ENCODE data around the gene UBR1.
"Not testable (repeated sequence)": the region's sequence is repeated elsewhere in the genome, so short reads cannot be mapped to it uniquely, and the experiment has no call there.

The UBR1 gene

GRCh38 chr15:43071451-43071850 lies 34.4 kb downstream of the UBR1 start:
- no peak for DNase-seq
- in situ Hi-C loops (cut with MboI; ENCODE audit: low pct_unique_long_range_greater_than_20kb, low sequenced_read_pairs): no loop called here

DNA sequence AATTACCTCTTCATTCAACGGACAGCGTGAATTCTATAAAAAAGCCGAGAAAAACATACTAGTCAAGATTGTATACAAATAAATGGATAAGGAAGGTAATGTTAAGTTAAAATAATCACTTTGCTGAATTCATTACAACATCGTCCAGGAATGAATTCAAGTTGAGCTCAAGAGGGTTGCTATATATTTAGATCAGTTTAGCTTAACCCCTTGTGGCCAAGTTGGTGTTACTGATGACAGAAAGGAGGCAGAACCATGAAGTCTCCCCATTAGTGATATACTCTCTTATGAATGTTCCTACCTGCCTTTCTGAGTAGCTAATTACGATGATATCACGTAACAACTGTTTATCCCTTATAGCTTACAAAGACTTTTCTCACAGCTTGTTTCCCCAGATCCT lies 34.9 kb downstream of the UBR1 start:
- in situ Hi-C loops (cut with MboI; ENCODE audit: low pct_unique_long_range_greater_than_20kb, low sequenced_read_pairs): no loop called here

DNA sequence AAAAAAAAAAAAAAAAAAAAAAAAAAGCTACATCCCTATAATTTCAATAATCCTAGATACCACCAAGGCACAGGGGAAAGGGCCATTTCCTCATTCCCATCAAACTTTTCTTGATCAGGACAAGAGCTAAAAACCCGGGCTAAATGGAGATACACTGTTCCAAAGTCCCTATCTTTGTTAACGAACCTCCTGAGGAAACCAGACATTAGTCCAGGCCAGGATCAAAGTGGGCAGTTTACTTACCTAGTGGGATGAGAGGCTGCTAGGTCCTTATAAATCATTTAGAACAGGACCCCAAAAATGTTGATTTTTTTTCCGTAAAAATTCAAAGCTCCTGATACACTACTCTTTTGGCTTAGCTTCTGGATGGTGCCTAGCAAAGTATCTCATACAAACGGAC lies 35.6 kb downstream of the UBR1 start:
- in situ Hi-C loops (cut with MboI; ENCODE audit: low pct_unique_long_range_greater_than_20kb, low sequenced_read_pairs): no loop called here
- DNase-seq: no peak

More for the DNA sequence above, 34.9 kb downstream of the UBR1 start:
- no peak for DNase-seq

DNA sequence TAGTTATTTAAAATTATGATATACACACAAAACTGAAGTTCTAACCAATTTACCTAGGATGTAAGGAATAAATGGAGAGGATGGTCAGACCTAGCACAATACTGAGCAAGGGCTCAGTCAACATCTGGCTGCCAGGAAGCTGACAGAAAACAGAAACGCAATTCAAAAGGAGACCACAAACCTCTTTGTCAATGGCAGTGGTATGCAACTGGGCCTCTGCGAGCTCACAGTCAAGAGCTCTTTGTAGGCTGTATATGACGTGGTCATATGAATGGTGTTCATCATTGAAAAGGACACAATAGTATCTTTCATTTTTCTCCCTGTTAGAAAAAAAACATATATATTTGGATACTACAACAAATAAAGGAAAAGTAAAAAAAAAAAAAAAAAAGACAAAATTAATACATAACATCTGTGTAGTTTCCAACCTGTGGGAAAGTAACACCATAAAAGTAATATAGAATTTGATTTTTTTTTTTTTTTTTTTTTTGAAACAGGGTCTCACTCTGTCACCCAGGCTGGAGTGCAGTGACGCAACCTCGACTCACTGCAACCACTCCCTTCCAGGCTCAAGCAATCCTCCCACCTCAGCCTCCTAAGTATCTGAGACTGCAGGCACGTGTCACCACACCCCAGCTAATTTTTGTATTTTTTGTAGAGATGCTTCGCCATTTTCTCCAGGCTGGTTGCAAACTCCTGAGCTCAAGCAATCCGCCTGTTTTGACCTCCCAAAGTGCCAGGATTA lies 37.9 kb downstream of the UBR1 start:
- DNase-seq: no peak
- in situ Hi-C loops (cut with MboI; ENCODE audit: low pct_unique_long_range_greater_than_20kb, low sequenced_read_pairs): no loop called here

GRCh38 chr15:43056696-43057095 lies 49.1 kb downstream of the UBR1 start:
- in situ Hi-C loops (cut with MboI; ENCODE audit: low pct_unique_long_range_greater_than_20kb, low sequenced_read_pairs): no loop called here
- no peak for DNase-seq

DNA sequence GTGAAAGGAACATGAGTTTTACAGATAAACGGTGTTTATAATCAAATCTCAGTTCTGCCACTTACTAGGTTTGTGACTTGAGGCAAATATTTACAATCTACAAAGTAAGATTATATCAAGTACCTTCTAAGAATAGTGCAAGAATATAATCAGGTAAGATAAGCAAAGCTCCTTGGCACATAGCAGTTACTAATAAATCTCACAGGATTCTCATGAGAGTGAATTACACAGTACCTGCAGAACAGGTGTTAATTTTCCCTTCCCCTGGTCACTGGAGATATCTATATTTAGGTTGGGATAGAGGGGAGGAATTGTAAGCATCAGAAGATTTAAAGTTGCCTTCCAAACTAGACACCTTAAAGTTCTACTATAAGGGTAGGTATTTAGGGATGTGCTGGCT lies 53.0 kb downstream of the UBR1 start:
- no peak for DNase-seq
- in situ Hi-C loops (cut with MboI; ENCODE audit: low pct_unique_long_range_greater_than_20kb, low sequenced_read_pairs): no loop called here

GRCh38 chr15:43048935-43049334 lies 56.9 kb downstream of the UBR1 start:
- no peak for DNase-seq
- in situ Hi-C loops (cut with MboI; ENCODE audit: low pct_unique_long_range_greater_than_20kb, low sequenced_read_pairs): no loop called here

DNA sequence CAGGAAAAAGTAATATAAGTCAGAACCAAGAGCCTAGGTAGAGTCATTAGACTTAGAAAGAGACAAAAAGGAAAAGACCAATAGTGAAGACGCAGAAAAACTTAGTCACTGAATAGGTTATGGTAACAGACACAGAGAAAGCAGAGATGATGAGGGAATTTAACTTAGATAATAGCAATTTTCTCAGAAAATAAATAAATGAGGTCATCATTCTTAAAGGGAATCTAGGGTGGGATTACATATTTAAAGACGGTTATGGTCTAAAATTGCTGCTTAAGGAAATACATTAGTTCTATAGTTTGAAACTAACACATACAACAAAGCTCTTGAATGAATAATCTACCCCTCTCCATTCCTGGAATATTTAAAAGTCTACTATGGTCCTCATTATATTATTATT lies 59.4 kb downstream of the UBR1 start:
- no peak for DNase-seq
- in situ Hi-C loops (cut with MboI; ENCODE audit: low pct_unique_long_range_greater_than_20kb, low sequenced_read_pairs): no loop called here

DNA sequence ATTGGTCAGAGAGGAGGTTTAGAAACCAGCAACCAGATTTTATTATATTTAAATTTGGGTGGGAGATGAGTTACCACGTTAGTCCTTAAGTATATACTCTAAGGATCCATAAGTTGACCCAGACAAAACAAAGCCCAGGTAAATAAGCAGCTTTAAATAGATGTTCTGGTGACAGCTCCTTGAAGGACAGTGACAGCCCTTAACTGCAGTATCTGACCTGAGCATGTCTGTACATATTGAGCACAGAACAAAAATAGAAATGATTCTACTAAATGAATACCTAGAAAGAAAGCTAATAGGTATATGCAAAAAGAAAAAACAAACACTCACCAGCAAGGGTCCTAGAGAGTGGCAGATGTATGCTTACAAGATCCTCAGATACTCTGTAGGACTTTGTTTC lies 63.0 kb downstream of the UBR1 start:
- in situ Hi-C loops (cut with MboI; ENCODE audit: low pct_unique_long_range_greater_than_20kb, low sequenced_read_pairs): no loop called here
- DNase-seq: no peak

GRCh38 chr15:43041085-43041484 lies 64.8 kb downstream of the UBR1 start:
- DNase-seq; in situ Hi-C loops (cut with MboI; ENCODE audit: low pct_unique_long_range_greater_than_20kb, low sequenced_read_pairs): not testable (repeated sequence)

DNA sequence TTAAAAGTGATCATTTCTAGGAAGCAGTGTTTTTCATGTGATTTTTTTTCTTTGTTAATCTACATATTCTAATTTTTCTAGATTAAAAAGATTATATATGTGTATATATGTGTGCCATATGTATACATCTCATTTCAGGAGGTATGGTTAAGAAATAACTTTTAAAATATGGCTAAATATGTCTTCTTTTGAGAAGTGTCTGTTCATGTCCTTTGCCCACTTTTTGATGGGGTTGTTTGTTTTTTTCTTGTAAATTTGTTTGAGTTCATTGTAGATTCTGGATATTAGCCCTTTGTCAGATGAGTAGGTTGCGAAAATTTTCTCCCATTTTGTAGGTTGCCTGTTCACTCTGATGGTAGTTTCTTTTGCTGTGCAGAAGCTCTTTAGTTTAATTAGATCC lies 70.6 kb downstream of the UBR1 start:
- in situ Hi-C loops (cut with MboI; ENCODE audit: low pct_unique_long_range_greater_than_20kb, low sequenced_read_pairs); DNase-seq: not testable (repeated sequence)

- in situ Hi-C loops (cut with MboI; ENCODE audit: low pct_unique_long_range_greater_than_20kb, low sequenced_read_pairs): no loop called here
These were observed 76.4 kb downstream of the UBR1 start for GRCh38 chr15:43029476-43029875.

GRCh38 chr15:43025150-43025549 lies 80.7 kb downstream of the UBR1 start:
- in situ Hi-C loops (cut with MboI; ENCODE audit: low pct_unique_long_range_greater_than_20kb, low sequenced_read_pairs): no loop called here
- no peak for DNase-seq

More at GRCh38 chr15:43029476-43029875, 76.4 kb downstream of the UBR1 start:
- peak; percentile 5 for DNase-seq

- in situ Hi-C loops (cut with MboI; ENCODE audit: low pct_unique_long_range_greater_than_20kb, low sequenced_read_pairs): not testable (repeated sequence)
These were observed 91.2 kb downstream of the UBR1 start for GRCh38 chr15:43014671-43015070.

GRCh38 chr15:43009206-43009605 lies 96.6 kb downstream of the UBR1 start:
- in situ Hi-C loops (cut with MboI; ENCODE audit: low pct_unique_long_range_greater_than_20kb, low sequenced_read_pairs): no loop called here
- no peak for DNase-seq

More at GRCh38 chr15:43014671-43015070, 91.2 kb downstream of the UBR1 start:
- not testable (repeated sequence) for DNase-seq

DNA sequence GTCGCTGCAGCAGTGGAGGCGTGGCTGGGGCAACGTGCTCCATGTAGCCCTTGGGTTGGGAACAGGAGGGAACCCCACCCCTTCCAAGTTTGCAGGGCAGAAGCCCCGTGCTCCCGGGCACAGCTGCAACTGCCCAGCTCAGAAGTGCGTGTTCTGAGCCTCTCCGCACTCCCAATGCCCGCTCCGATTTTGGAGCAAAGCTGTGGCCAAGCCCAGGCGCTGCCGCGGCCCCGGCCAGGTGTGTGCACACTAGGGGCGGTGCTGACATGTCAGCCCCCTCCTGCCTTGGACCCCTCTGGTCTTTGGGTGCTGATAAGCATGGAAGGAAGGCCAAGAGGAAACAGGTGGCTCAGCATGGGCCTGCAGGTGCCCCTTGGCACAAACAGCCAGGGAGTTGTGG lies 97.7 kb downstream of the UBR1 start:
- in situ Hi-C loops (cut with MboI; ENCODE audit: low pct_unique_long_range_greater_than_20kb, low sequenced_read_pairs): no loop called here
- no peak for DNase-seq

DNA sequence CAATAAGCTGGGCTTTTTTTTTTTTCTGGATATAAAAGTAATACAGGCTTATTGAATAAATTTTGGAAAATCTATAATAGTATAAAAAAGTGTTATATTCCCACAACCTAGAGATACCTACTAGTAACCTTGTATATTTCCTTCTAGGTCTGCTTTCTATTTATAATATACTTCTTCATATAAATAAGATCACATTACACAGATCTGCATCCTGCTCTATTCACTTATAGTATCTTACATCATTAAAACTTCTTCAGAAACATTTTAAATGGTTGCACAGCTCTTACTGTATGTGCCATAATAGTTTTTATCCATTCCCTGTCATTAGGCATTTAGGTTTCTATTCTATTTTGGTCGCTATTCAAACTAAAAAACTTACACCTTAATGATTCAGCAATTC lies 98.3 kb downstream of the UBR1 start:
- no peak for DNase-seq
- in situ Hi-C loops (cut with MboI; ENCODE audit: low pct_unique_long_range_greater_than_20kb, low sequenced_read_pairs): no loop called here

- DNase-seq: no peak
- in situ Hi-C loops (cut with MboI; ENCODE audit: low pct_unique_long_range_greater_than_20kb, low sequenced_read_pairs): no loop called here
These were observed 98.8 kb downstream of the UBR1 start for GRCh38 chr15:43006991-43007390.

- DNase-seq; in situ Hi-C loops (cut with MboI; ENCODE audit: low pct_unique_long_range_greater_than_20kb, low sequenced_read_pairs): not testable (repeated sequence)
These were observed 100.8 kb downstream of the UBR1 start for GRCh38 chr15:43004886-43005595.

GRCh38 chr15:42999201-42999779 lies 106.5 kb downstream of the UBR1 start:
- in situ Hi-C loops (cut with MboI; ENCODE audit: low pct_unique_long_range_greater_than_20kb, low sequenced_read_pairs): no loop called here
- DNase-seq: no peak

Measured in KBM-7 (cell line).